CD14-positive monocyte (primary cell): ENCODE results near the gene HDAC4. TPM values are rescaled to one million over a fixed set of nuclear protein-coding genes. Genes with fewer than 3 reads are reported as not detected.

Source experiments
- DNase-seq, 3 donors: peaks; one replicate each; pipeline ENCODE4 v3.0.0-alpha.2; 2011 to 2022
- H2AFZ ChIP-seq: 2 replicates; pipeline ENCODE4 v1.6.0; 2012; ENCODE audit warnings: mild to moderate bottlenecking, low read depth, low read length, inconsistent platforms; ENCODE audit not compliant: insufficient read depth, poor library complexity, severe bottlenecking
- H3K27ac ChIP-seq, 2 donors: 1 replicate in 1 of 2; 2 replicates in 1 of 2; pipeline ENCODE4 v1.5.1; 2012 to 2013; ENCODE audit warnings: low read length in 2 of 2, control low read depth in 1 of 2, inconsistent platforms in 1 of 2, low read depth in 1 of 2, mild to moderate bottlenecking in 1 of 2
- H3K27me3 ChIP-seq, 2 donors: one replicate each; pipeline versions ENCODE4 v1.6.0 to v1.6.1; 2011 to 2013; ENCODE audit warnings: low read length in 2 of 2; ENCODE audit not compliant: control insufficient read depth in 2 of 2, insufficient read depth in 2 of 2
- H3K36me3 ChIP-seq, 2 donors: replicated peaks in 1 of 2; 1 replicate in 1 of 2; 2 replicates in 1 of 2; pipeline versions ENCODE4 v1.5.1 to v1.6.1; 2012 to 2013; ENCODE audit warnings: low read length in 2 of 2, control low read depth in 1 of 2, inconsistent platforms in 1 of 2, mild to moderate bottlenecking in 1 of 2; ENCODE audit not compliant: insufficient read depth in 2 of 2, control insufficient read depth in 1 of 2
- H3K4me1 ChIP-seq, 2 donors: 1 replicate in 1 of 2; 2 replicates in 1 of 2; pipeline versions ENCODE4 v1.5.1 to v1.6.1; 2012 to 2013; ENCODE audit warnings: low read length in 2 of 2, control low read depth in 1 of 2, inconsistent platforms in 1 of 2, mild to moderate bottlenecking in 1 of 2, moderate library complexity in 1 of 2; ENCODE audit not compliant: insufficient read depth in 2 of 2, control insufficient read depth in 1 of 2
- H3K4me2 ChIP-seq: replicated peaks from 2 replicates; pipeline ENCODE3; 2012; ENCODE audit warnings: low read length, moderate library complexity, mild to moderate bottlenecking; ENCODE audit not compliant: poor library complexity, severe bottlenecking; ENCODE audit errors: extremely low read depth
- H3K4me3 ChIP-seq, 3 experiments: fragments of 200-600 bp in 1 of 3; sonication (generic) in 1 of 3; replicated peaks in 1 of 3; 1 replicate in 2 of 3; 2 replicates in 1 of 3; pipeline ENCODE4 v1.5.1; 2011 to 2013; ENCODE audit warnings: low read length in 3 of 3, mild to moderate bottlenecking in 3 of 3, control low read depth in 2 of 3, low read depth in 2 of 3, inconsistent platforms in 1 of 3, moderate library complexity in 1 of 3
- H3K79me2 ChIP-seq: 2 replicates; pipeline ENCODE4 v1.6.0; 2012; ENCODE audit warnings: mild to moderate bottlenecking, control low read depth, inconsistent platforms, low read length, moderate library complexity; ENCODE audit not compliant: insufficient read depth
- H3K9ac ChIP-seq: 2 replicates; pipeline ENCODE4 v1.6.0; 2017; ENCODE audit warnings: low read length, mild to moderate bottlenecking; ENCODE audit not compliant: insufficient read depth, poor library complexity, severe bottlenecking
- H3K9me3 ChIP-seq, 2 donors: replicated peaks in 1 of 2; 1 replicate in 1 of 2; 2 replicates in 1 of 2; pipeline versions ENCODE4 v1.5.1 to v1.6.1; 2012 to 2013; ENCODE audit warnings: low read length in 2 of 2, control low read depth in 1 of 2; ENCODE audit not compliant: control insufficient read depth in 1 of 2, insufficient read depth in 1 of 2
- H4K20me1 ChIP-seq: 2 replicates; pipeline ENCODE4 v1.6.0; 2012; ENCODE audit warnings: mild to moderate bottlenecking, low read length, control low read depth, moderate library complexity; ENCODE audit not compliant: insufficient read depth
- H3K27ac Mint-ChIP-seq, 7 donors: one replicate each; pipeline ENCODE4 v1.8.0; 2020; ENCODE audit warnings: mild to moderate bottlenecking in 7 of 7, mixed read lengths in 7 of 7, moderate library complexity in 6 of 7, inconsistent platforms in 2 of 7
- H3K27me3 Mint-ChIP-seq, 3 donors: one replicate each; pipeline ENCODE4 v1.8.0; 2021 to 2022; ENCODE audit warnings: low read depth in 3 of 3, mild to moderate bottlenecking in 3 of 3, mixed read lengths in 3 of 3, moderate library complexity in 3 of 3, inconsistent platforms in 1 of 3
- H3K36me3 Mint-ChIP-seq, 2 donors: one replicate each; pipeline ENCODE4 v1.8.0; 2020; ENCODE audit warnings: mixed read lengths in 2 of 2, inconsistent platforms in 1 of 2, mild to moderate bottlenecking in 1 of 2
- H3K4me1 Mint-ChIP-seq: one replicate; pipeline ENCODE4 v1.8.0; 2020; ENCODE audit warnings: mild to moderate bottlenecking, mixed read lengths
- H3K4me3 Mint-ChIP-seq, 2 donors: one replicate each; pipeline ENCODE4 v1.8.0; 2020; ENCODE audit warnings: mild to moderate bottlenecking in 2 of 2, mixed read lengths in 2 of 2, moderate library complexity in 1 of 2
- H3K9me3 Mint-ChIP-seq, 7 donors: one replicate each; pipeline ENCODE4 v1.8.0; 2020 to 2022; ENCODE audit warnings: mixed read lengths in 7 of 7, mild to moderate bottlenecking in 6 of 7, moderate library complexity in 6 of 7, inconsistent platforms in 2 of 7
- CTCF ChIP-seq: fragments of 200-600 bp; IDR thresholded peaks from one replicate; pipeline ENCODE4 v1.8.0; 2022; ENCODE audit warnings: antibody characterized with exemption, mild to moderate bottlenecking
- WGBS: methylation state at CpG from one replicate; pipeline ENCODE4 v1.1.5; 2013; ENCODE audit warnings: missing lambda C conversion rate; ENCODE audit not compliant: insufficient coverage; 5-methylcytosine and 5-hydroxymethylcytosine counted together
- intact Hi-C, 2 donors: fragments of 100-400 bp; cut with micrococcal nuclease; formaldehyde crosslinking; loops; one replicate each; pipeline versions ENCODE4 v1.15.0 to v1.15.1; 2023
- polyA plus RNA-seq, 3 donors: library from polyadenylated mRNA; depleted of rRNA in 1 of 3; unstranded in 2 of 3; stranded (reverse) in 1 of 3; fragments of 300-500 nt in 2 of 3; fragments of >200 nt in 1 of 3; fragmentation: Illumina TruSeq in 2 of 3; gene quantifications; 1 replicate in 2 of 3; 2 replicates in 1 of 3; pipeline ENCODE4 v1.2.3, GENCODE V29; 2012 to 2021

Gene HDAC4
- polyA plus RNA-seq, 3 donors, result 3.3 to 23.0 (median 4.5) TPM

- intact Hi-C loops, result no loop called here
- Histone ChIP-seq H3K9me3 (no peaks in the 10 kb centered on the region), H3K79me2 (peaks cover 100% of the 10 kb centered on the region), H3K27ac (peak overlapping the region; percentile 87 to 90), H4K20me1 (no peaks in the 10 kb centered on the region), H3K4me2 (peak overlapping the region; percentile 87), H3K27me3 (no peaks in the 10 kb centered on the region), H3K4me3 (peak overlapping the region in 1 of 3 experiments; percentile 72), H3K4me1 (peaks cover 93 to 100% of the 10 kb centered on the region in 2 donors), H3K36me3 (peaks cover 0 to 8% of the 10 kb centered on the region in 2 donors), H3K9ac (no peak overlapping the region), H2AFZ (no peak overlapping the region)
- peaks cover 14 to 32% of the 10 kb centered on the region in 2 donors for H3K36me3 Mint-ChIP-seq
- peak overlapping the region in 1 of 2 donors; percentile 89 for H3K4me3 Mint-ChIP-seq
- peaks cover 0 to 3% (median 1%) of the 10 kb centered on the region in 3 donors for H3K27me3 Mint-ChIP-seq
- peaks cover 95% of the 10 kb centered on the region for H3K4me1 Mint-ChIP-seq
- WGBS, result 98% methylated on average over 12 of the region's 15 CpGs
- peak overlapping the region; percentile 68 to 95 (median 94) for H3K27ac Mint-ChIP-seq
- no peak for TF ChIP-seq CTCF
- no peak for DNase-seq
- H3K9me3 Mint-ChIP-seq, result peaks cover 0 to 3% (median 0%) of the 10 kb centered on the region in 7 donors
Observed at GRCh38 chr2:239238839-239239606, 161.8 kb downstream of the HDAC4 start.

- Histone ChIP-seq H3K36me3 (peaks cover 0 to 12% of the 10 kb centered on the region in 2 donors), H3K9ac (no peak overlapping the region), H3K27ac (peak overlapping the region in 1 of 2 donors; percentile 87), H3K9me3 (no peaks in the 10 kb centered on the region), H3K4me3 (no peak overlapping the region), H4K20me1 (no peaks in the 10 kb centered on the region), H3K79me2 (peaks cover 100% of the 10 kb centered on the region), H3K27me3 (no peaks in the 10 kb centered on the region), H3K4me2 (no peak overlapping the region), H2AFZ (no peak overlapping the region), H3K4me1 (peaks cover 96 to 100% of the 10 kb centered on the region in 2 donors)
- Mint-ChIP-seq H3K4me1 (peaks cover 94% of the 10 kb centered on the region), H3K36me3 (peaks cover 19 to 34% of the 10 kb centered on the region in 2 donors), H3K4me3 (no peak overlapping the region), H3K27ac (peak overlapping the region in 4 of 7 donors; percentile 30 to 81 (median 64)), H3K9me3 (peaks cover 0 to 3% (median 0%) of the 10 kb centered on the region in 7 donors), H3K27me3 (peaks cover 0 to 3% (median 1%) of the 10 kb centered on the region in 3 donors)
- 84% methylated on average over 4 of the region's 5 CpGs for WGBS
- no peak for TF ChIP-seq CTCF
- intact Hi-C loops, result no loop called here
- DNase-seq, result no peak
Observed at GRCh38 chr2:239238381-239238780, 162.4 kb downstream of the HDAC4 start.
